ENCODE data around the gene GGT6.

GGT6 gene

DNA sequence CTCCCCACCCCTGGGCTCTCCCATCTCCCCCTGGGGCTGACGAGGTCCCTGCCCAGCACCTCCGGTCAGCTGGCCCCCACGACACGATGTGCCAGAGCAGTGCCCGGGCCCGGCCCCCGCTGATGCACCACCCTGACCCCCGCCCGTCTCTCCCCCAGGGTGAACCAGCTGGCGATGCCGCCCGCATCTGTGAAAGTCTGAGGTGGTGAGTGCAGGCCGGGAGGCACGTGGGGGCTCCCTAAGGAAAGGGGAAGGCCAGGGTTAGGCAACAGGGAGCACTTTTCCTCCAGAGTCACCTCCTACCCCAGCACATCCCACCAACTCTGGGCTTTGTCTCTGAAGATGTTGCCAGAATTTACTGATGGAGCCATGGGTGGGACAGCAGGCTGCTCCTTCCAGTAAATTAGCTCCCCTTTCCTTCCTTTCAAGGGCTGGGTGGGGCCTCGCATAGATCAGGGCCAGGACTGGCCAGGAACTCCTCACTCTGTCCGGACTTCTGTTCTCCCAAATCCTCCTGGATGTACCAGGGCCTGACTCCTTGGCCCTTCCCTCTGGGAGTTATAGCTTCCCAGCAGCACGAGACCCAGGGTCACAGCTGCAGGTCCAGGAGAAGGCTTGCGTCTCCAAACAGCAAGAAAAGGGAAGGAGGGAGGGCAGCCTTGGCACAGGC is 23.5 kb downstream of the GGT6 start:
- no peak for DNase-seq

DNA sequence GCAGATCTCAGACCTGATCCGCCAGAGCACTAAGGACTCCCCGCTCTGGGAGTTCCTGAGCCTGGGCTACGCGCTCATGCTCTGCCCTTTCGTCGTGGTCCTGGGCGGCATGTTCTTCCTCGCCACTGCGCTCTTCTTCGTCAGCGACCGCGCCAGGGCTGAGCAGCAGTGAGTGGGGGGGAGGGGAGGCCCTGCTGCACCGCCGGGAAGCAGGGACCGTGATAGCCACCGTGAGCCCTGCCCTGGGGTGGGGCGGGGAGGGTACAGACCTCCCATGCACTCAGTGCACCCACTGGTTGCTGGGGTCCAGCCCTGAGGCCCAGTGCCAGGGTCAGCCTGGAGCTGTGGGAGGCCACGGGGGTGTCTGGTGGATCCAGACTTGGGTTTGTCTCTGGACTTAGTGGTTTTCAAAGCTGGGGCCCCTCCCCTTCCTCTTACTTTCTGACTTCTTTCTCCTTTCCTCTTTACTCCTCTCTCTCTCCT is 24.1 kb downstream of the GGT6 start:
- DNase-seq: peak; percentile 23

DNA sequence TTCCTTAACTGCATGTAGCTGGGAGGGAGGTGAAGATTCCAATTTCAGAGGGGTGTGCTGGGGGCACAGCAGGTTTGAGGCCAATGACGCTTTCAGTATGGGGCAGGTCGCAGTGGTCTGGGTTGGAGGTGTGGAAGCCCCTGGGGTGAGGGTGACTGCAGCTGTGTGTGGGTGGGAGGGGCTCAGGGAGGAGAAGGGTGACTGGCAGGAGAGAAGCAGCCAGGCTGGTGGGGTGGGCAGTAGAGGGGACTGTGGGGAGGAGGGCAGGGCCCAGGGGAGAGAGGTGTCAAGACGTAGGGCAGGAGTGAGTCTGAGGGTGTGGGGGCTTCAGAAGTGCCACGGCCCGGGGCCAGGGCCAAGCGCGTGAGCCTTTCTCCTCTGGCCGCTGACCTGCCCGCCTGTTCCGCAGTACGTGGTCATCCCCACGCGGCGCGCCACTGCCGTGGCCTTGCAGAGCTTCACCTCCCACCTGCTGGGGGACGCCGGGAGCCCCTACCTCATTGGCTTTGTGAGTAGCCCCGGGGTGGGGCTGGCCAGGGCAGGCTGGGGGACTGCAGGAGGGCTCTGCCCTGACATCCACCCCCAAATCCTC is 24.6 kb downstream of the GGT6 start:
- DNase-seq: peak; percentile 27

DNA sequence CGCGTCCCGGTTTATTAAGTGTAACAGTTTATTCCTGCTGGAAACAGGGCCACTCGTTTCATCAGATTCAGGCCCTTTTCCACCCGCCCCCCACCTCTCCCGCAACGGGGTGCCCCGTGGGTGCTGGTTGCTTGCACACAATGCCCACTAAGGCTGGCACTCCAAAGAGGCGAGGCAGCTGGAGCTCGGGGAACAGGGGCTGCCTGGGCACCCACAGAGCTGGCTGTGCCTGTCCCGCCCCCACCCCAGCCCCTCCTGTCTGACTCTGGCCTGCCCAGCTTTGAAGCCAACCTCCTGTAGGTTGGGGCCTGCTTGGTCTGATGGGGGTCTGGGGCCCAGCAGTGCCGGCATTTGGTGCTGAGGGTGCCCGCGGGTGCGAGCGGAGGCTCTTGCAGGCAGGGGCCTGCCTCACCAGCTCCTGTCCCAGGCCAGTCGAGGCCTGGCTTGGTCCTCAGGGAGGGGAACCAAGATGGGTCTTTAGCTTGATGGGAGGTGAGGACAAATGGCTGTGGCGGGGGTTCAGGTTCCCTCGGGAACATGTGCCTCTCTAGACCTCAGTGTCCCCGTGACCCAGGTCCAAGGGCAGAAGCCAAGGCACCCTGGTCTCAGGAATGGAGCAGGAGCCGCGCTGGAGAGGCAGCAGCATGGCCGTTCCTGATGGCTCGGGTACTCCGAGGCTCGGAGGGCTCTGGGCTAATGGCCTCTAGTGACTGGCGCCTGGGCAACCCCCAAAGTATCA is 25.3 kb downstream of the GGT6 start:
- DNase-seq: peak; percentile 34

DNA sequence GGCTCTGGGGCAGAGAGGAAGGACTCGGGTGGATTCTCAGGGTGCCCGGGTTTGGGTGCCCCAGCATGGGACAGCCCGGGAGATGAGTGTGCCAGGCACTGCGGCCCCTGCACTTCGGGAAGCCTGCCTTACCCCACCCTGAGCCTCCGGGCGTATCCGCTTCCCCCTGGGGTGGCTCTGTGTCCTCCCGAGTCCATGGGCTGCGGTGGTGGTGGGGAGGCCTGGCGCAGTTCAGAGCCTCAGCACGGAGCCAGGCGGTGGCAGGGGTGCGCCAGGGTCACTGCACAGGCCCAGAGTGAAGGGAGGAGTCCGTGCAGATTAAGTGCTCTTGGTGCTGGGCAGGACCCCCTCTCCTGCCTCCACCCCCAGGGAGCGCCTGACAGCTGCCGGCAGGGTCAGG is 25.9 kb downstream of the GGT6 start:
- peak; percentile 27 for DNase-seq

DNA sequence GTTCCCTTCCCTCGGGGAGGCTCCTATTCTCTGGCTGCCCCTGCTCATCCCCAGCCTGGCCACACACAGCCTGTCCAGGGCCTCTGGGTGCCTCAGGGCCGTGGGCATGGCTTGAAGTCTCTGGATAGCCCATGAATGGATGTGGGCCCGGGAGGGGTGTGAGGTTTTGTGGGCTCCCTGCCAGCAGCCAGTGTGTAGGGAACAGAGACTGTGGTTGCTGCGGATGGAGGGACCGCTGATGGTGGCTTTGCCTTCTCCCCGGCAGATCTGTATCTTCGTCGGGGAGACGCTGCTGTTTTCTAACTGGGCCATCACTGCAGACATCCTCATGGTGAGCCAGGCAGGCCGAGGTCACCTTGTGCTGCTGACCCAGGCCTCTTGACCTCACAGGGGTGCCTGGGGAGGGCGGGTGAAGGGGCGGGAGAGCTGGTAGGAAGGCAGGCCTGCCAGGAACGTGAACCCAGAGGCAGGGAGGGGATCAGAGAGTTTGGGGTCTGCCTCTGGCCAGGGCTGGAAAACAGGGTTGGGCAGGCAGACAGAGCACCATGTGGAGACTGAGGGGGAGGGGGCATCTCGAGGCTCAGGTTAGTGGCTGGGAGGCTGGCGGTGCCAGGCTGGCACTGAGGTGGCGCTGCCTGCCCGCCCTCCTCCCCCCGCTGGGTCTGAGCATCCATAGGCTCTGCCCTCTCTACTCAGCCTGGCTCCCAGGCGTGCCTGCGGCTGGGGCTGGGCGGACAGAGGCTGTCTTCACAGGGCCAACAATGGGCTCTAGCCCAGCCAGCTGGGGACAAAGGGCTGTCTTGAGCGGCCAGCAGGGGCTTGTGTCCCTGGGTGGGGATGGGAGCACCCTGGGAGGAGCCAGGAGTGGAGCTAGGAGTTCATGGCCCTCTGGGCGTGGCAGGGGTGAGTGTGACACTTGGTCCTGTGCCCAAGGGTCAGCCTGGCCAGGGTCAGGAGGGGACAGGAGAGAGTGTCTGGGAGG is 26.6 kb downstream of the GGT6 start:
- peak; percentile 41 for DNase-seq

DNA sequence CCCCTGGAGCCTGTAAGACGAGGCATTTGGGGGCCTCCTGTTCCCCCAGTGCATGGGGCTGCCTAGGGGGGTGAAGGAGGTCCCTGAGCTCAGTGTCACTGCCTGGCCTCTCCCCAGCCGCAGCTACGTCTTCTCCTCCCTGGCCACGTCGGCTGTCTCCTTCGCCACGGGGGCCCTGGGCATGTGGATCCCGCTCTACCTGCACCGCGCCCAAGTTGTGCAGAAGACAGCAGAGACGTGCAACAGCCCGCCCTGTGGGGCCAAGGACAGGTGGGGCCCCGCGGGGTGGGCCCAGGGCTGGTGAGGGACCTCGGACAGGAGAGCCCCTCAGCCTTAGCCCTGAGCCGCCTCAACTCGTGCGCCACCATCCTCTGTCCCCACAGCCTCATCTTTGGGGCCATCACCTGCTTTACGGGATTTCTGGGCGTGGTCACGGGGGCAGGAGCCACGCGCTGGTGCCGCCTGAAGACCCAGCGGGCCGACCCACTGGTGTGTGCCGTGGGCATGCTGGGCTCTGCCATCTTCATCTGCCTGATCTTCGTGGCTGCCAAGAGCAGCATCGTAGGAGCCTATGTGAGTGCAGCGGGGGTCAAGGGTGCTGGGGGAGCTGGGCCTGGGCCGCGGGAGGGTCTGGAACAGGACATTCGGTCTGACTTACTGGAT is 27.4 kb downstream of the GGT6 start:
- no peak for DNase-seq

DNA sequence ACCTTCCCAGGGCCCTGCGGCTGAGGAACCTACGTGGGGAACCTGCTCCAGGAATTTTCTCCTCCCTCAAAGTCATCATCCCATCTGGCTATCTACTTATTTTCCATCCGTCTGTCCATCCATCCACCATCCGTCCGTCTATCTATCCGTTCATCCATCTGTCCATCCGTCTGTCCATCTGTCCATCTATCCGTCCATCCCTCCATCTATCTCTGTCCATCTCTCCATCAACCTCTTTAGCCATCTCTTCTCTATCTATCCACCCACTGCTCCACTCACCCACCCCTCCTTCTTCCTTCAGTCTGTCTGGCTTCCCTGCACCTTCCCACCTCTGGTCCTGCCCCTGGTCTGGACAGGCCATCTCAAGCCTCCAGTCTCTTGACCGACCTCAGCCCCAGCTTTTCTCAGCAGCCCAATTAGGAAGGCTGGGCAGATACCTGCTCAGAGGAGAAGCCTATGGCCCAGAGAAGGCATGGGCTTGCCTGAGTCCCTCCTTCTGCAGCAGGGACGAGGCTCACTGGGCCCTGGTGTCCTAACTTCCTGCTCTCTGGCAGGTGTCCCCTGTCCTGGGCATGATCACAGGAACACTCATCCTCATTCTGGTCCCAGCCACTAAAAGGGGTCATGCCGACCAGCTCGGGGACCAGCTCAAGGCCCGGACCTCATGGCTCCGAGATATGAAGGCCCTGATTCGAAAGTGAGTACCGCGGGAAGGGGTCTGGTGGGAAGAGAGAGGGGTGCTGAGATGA is 28.2 kb downstream of the GGT6 start:
- no peak for DNase-seq

DNA sequence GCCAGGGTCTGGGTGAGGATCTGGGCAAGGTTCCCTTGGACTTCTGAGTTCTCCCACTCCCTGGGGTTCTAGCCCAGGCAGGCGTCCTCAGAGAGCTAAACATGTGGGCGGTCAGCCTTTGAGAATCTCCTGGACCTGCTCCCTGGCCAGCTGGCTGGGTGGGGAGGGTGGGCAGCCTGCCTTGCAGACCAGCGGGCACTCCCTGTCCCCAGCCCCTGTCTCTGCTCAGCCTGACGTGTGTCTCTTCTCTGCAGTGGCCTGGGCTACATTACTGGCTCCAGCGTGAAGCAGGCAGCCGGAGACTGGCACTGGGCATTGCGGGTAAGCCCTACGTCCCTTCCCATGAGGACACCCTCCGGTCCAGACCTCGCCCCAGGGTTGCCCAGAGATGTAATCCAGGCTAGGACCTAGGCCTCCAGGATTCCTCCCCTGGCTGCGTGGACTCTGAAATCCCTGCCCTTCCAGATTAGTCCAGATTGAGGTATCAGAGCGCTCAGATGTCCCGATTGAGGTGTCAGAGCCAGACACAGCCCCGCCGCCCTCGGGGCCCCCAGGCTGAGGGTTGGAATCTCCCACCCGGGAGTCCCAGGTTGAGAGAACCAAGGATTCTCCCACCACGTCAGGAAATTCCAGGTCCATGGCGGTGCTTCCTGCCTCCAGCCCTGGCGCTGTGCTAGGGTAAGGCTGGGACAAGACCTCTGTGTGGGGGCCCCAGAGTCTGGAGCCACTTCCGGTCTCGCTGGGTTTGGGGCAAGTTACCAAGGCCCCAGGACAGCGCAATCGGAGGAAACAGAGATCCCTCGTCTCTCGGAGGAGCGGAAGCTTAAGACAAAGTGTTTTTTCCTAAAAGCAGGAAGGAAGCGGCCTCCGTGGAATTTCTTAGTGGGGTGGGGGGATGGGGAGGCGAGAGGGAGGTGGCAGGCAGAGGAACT is 29.3 kb downstream of the GGT6 start:
- no peak for DNase-seq

DNA sequence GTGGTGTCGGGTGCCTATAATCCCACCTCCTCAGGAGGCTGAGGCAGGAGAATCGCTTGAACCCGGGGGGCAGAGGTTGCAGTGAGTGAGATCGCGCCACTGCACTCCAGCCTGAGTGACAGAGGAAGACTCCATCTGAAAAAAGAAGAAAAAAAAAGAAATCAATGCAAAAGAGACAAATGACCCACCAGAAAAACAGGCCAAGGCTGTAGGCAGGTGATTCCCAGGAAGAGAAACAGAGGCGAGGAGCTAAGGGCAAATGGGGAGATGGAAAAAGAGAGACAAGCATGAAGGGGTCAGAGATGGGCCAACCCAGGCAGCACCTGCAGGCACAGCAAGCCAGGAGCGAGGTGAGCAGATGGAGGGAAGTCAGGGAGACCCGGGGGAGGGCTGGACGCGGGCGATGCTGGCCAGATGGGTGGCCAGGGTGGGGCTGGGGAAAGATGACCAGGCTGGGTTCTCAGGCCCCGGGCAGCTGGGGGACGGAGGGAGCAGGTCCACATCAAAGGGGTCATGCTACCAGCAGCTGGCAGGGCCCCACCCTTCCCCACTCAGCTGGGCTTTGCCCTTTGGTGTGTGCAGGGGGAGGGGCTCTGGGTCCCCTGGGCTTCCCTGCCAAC is 30.7 kb downstream of the GGT6 start:
- no peak for DNase-seq

DNA sequence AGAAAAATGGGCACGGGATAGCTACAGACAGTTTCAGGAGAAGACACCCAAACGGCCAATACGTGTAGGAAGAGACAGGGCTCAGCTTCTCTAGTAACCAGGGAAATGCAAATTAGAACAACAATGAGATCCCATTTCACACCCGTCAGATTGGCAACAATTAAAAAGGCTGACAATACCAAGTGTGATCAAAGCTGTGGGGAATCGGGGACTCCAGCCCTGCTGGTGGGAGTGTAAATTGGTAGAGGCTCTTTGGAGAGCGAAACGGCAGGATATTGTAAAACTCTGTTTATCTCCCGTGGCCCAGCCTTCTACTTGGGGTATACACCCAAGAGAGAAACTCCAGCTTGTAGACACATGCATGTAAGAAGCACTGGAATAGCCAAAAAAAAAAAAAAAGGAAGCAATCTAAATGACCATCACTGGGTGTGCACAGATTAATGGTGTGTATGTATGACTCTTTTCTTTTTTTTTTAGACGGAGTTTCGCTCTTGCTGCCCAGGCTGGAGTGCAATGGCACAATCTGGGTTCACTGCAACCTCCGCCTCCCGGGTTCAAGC is 32.7 kb downstream of the GGT6 start:
- no peak for DNase-seq

DNA sequence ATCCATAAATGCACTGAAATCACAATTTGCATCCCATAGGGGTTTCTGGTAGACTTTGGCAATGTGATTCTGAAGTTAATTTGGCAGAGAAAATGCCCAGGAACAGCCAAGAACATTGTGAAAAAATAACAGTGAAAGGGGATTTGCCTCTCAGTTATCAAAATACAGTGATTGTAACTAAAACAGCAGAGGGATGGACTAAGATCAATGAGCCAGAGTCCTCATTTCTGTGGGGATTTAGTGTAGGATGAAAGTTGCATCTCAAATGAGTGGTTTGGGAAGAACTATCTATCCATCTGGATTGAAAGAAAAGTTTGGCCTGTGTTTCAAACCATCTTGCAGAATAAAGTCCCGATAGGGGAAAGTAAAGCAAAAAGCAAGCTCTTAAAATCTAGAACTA is 33.2 kb downstream of the GGT6 start:
- no peak for DNase-seq

DNA sequence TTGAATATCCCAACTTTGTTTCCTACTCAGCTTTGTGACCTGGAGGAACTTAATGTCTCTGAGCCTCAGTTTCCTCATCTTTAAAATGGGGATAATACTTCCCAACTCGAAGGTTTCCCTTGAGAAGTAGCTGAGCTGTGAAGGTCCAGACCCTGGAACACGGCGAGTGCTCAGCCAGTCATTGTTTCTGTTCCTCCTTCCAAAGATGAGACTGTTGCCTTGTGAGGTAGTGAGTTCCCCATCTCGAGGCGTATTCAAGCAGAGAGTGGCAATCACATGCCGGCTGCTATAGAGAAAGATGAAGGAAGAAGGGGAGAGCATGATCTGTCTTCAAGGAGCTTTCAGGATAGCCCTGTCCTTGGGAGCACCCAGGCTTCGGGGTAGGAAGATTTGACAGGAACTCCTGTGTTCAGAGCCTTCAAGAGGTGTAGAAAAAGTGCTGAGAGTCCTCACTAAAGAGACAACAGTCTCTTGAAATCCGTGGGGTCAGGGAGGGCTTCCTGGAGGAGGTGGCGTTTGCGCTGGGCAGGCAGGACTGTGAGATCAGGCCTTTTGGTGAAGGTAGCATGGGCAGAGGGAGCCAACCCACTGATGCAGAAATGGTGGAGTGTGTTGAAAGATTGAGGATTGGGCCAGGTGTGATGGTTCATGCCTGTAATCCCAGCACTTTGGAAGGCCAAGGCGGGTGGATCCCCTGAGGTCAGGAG is 34.5 kb downstream of the GGT6 start:
- DNase-seq: no peak

DNA sequence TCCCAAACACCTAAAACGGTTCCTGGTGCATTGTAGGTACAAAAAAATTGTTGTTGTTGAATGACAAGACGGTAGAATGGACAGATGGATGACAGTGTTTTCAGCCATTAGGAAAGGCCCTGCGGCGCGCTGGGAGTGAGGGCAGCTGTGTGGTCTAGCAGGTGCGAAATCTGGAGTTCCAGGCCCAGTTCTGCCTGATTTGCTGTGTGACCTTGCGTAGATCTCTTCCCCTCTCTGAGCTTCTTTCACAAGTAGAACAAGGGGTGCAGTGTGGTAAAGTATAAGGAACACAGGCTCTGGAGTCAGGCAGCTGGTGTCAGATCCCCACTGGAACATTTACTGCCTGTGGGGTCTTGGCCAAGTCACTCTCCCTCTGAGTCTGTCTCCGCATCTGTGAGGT is 36.4 kb downstream of the GGT6 start:
- DNase-seq: no peak

DNA sequence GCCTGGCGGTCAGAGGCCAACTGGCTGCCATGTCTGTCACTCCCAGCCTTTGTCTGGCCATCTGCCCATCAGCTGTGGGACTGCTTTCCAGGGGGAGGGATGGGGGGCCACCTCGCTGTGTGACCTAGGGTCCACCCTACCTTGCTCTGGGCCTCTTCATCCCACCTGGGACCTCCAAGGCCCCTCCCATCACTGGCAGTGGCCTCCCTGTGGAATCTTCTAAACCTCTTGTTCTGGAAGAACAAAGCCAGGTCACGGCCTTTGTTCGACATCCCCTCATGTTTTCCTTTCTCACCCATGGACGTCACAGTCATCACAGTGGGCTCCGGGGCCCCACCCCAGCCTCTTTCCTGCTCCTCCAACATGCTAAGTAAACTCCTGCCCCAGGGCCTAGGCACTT is 37.7 kb downstream of the GGT6 start:
- DNase-seq: no peak

DNA sequence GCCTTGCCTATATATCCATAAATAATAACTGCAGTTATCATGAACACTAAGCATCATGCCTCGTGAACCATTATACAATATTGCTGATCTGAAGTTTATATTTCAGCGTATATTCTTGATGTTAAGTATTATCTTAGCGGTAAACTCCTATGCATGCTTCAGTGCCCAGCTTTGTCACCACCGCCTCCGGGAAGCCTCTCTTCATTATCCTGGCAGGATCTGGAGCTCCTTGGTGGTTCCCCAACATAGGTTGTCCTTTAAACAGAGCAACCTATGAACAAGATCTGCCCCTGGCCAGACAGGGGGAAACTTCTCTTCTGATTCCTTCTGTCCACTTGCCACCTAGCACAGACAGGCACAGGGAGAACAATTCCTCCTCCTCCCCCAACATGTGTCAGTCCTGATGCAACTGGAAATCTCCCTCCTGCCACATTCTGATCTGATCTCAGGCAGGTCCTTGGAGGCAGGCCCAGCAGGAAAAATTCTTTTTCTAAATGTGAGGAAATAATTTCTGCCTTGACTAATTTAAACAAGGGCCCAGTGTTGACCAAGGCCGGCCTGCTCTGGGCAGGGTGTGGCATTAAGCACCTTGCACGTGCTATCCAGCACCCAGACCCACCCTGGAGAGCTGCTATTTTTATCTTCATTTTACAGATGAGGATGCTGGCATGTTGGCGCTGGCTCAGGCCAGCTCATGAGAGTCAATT is 39.3 kb downstream of the GGT6 start:
- DNase-seq: no peak

DNA sequence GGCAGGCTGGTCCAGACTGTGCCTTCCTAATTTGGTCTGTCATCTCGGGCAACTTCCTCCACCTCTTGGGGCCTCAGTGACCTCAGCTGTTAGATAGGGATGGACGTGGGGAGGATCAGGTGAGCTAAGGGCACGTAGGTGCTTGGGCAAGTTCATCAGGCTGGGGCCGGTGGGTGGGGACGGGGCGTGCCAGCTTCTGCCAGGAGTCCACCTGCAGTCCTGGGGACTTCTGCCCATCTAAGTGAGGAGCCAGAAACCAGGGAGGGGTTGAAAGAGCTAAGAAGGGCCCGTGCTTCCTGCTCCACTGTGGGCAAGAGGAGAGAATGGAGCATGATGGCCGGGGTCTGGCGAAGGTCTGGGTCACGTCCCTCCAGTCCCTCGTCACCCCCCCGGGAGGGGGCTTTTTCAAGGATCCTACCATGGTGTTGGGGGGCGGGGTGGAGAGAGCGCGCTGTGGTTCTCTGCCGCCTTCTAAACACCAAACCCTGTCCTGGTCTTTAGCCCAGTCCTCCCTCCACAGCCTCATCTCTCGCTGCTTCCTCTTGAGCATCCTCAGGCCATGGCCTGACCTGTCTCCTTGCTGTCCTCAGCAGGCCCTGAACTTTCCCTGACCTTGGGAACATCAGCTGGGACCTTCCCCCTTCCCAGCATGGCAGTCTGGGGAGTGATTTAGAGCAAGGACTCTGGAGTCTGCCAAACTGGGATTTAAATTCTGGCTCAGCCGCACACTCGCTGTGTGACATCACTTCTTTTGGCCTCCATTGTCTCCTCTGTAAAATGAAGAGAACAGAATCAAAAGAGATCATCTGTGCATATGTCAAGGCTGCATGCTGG is 40.1 kb downstream of the GGT6 start:
- DNase-seq: no peak

Data from stimulated activated CD4-positive, alpha-beta T cell treated with anti-CD3 and anti-CD28 coated beads, Interleukin-15, amount 100 ng/mL, for 24 hours (primary cell).